Measurements from ENCODE around the gene SAMD4B. TPM values are rescaled to one million over a fixed set of nuclear protein-coding genes. Genes with fewer than 3 reads are reported as not detected.

SAMD4B gene
- total and polyA plus RNA-seq, 2 of the 8 experiments (the other 6 are each of a cell fraction or from before 2014, with no cell fraction given), result 137 to 158 TPM

GRCh38 chr19:39318071-39318470, 24.1 kb upstream of the SAMD4B start (continued):
- TF ChIP-seq CHD7 (IDR thresholded peaks at IDR 0.05; ENCODE audit: insufficient replicate concordance, low read length) (no peak), SIN3A (conservative IDR thresholded peaks at IDR 0.05 in 1 of 2, IDR thresholded peaks at IDR 0.05 in 1 of 2; ENCODE audit: low read depth in 1 of 2, low read length in 2 of 2) (no peak), KDM4A (IDR thresholded peaks at IDR 0.05; ENCODE audit: low read depth, low read length, severe bottlenecking) (no peak)

All from H1 (cell line).